HCT116 (cell line): ENCODE measurements around the gene FAM50A. TPM values are rescaled to one million over a fixed set of nuclear protein-coding genes. Genes with fewer than 3 reads are reported as not detected.

ENCODE experiments used
- ATAC-seq: fragments of 200-7000 bp; cut with Tn5 transposase; 2 replicates; pipeline ENCODE4 v1.9.1; 2020; ENCODE audit warnings: mild to moderate bottlenecking, moderate library complexity
- BruUV-seq: library from RNA; stranded (reverse); fragments of 400-500 nt; replicated peaks from 2 replicates; lab custom pipeline; 2021; lab: Mats Ljungman, UMichigan
- CTCF ChIA-PET: fragments of 300-600 bp; sonication (Branson Sonifier 250); formaldehyde crosslinking; loops from one replicate; lab custom pipeline; 2021; ENCODE audit warnings: antibody characterized with exemption; lab: Charles Lee
- POLR2A ChIA-PET: fragments of 300-600, 350-600 bp; sonication (Branson Sonifier 250); formaldehyde crosslinking; loops from one replicate; lab custom pipeline; 2021; ENCODE audit warnings: antibody characterized with exemption; lab: Charles Lee
- RAD21 ChIA-PET, 2 experiments: fragments of 300-600 bp; sonication (Branson Sonifier 250); formaldehyde crosslinking; loops; one replicate each; lab custom pipeline; 2023; ENCODE audit warnings: low total read pairs in 2 of 2; ENCODE audit not compliant: uncharacterized antibody in 2 of 2, unreplicated experiment in 2 of 2, low non-redundant PET in 1 of 2; lab: Charles Lee
- DNase-seq: peaks from one replicate; pipeline ENCODE4 v3.0.0-alpha.2; 2010; ENCODE audit warnings: low read depth, low spot score
- H2AFZ ChIP-seq: fragments of 200-600 bp; shearing (Covaris generic), sonication (generic); 2 replicates; pipeline ENCODE4 v1.6.1; 2017; ENCODE audit warnings: low read depth, mixed run types, mixed read lengths, antibody characterized with exemption, low read length; ENCODE audit not compliant: poor library complexity, severe bottlenecking
- H3K27ac ChIP-seq: 2 replicates; pipeline ENCODE4 v1.5.1; 2012; ENCODE audit warnings: low read depth, low read length
- H3K27me3 ChIP-seq: fragments of 200-600 bp; sonication (generic); 2 replicates; pipeline ENCODE4 v1.6.1; 2016; ENCODE audit warnings: mixed run types, low read length, mixed read lengths; ENCODE audit not compliant: insufficient read depth
- H3K36me3 ChIP-seq, 2 experiments: fragments of 200-500 bp in 1 of 2; fragments of 200-600 bp in 1 of 2; sonication (Bioruptor generic) in 1 of 2; sonication (generic) in 1 of 2; 2 replicates each; pipeline versions ENCODE4 v1.5.1 to v1.6.1; 2014 to 2016; ENCODE audit warnings: low read length in 2 of 2, inconsistent platforms in 1 of 2, mixed read lengths in 1 of 2, mixed run types in 1 of 2; ENCODE audit not compliant: insufficient read depth in 2 of 2, control insufficient read depth in 1 of 2
- H3K4me1 ChIP-seq, 2 experiments: fragments of 200-600 bp in 1 of 2; sonication (generic) in 1 of 2; 2 replicates each; pipeline versions ENCODE4 v1.5.1 to v1.6.1; 2012 to 2017; ENCODE audit warnings: low read length in 2 of 2, inconsistent platforms in 1 of 2, mild to moderate bottlenecking in 1 of 2, mixed read lengths in 1 of 2, mixed run types in 1 of 2, moderate library complexity in 1 of 2; ENCODE audit not compliant: insufficient read depth in 2 of 2, control insufficient read depth in 1 of 2
- H3K4me2 ChIP-seq: fragments of 200-600 bp; sonication (generic); 2 replicates; pipeline ENCODE4 v1.6.1; 2017; ENCODE audit warnings: mixed run types, low read length, mixed read lengths
- H3K4me3 ChIP-seq, 2 experiments: fragments of 200-600 bp in 1 of 2; sonication (generic) in 1 of 2; replicated peaks in 1 of 2; 2 replicates each; pipeline ENCODE4 v1.5.1; 2011 to 2016; ENCODE audit warnings: low read length in 2 of 2, control low read depth in 1 of 2, low read depth in 1 of 2, mild to moderate bottlenecking in 1 of 2, mixed read lengths in 1 of 2, mixed run types in 1 of 2
- H3K79me2 ChIP-seq: fragments of 200-600 bp; sonication (generic); 2 replicates; pipeline ENCODE4 v1.6.1; 2017; ENCODE audit warnings: mild to moderate bottlenecking, mixed run types, low read length, moderate library complexity, mixed read lengths; ENCODE audit not compliant: insufficient read depth
- H3K9ac ChIP-seq: fragments of 200-600 bp; sonication (generic); 2 replicates; pipeline ENCODE4 v1.6.1; 2016; ENCODE audit warnings: low read length, mixed read lengths
- H3K9me2 ChIP-seq: fragments of 200-600 bp; sonication (generic), shearing (Covaris generic); 2 replicates; pipeline ENCODE4 v1.6.1; 2017; ENCODE audit warnings: mixed run types, mild to moderate bottlenecking, moderate library complexity; ENCODE audit not compliant: insufficient read depth
- H3K9me3 ChIP-seq, 2 experiments: fragments of 200-500 bp in 1 of 2; fragments of 200-600 bp in 1 of 2; sonication (Bioruptor generic) in 1 of 2; sonication (generic) in 1 of 2; 2 replicates each; pipeline ENCODE4 v1.6.1; 2014 to 2017; ENCODE audit warnings: low read length in 2 of 2, mixed read lengths in 2 of 2, inconsistent platforms in 1 of 2, low read depth in 1 of 2, mild to moderate bottlenecking in 1 of 2, mixed run types in 1 of 2, moderate library complexity in 1 of 2; ENCODE audit not compliant: control insufficient read depth in 1 of 2, insufficient read depth in 1 of 2
- H4K20me1 ChIP-seq: fragments of 200-600 bp; sonication (generic), shearing (Covaris generic); 2 replicates; pipeline ENCODE4 v1.6.1; 2017; ENCODE audit warnings: mixed run types, mild to moderate bottlenecking, moderate library complexity; ENCODE audit not compliant: insufficient read depth
- ATF3 ChIP-seq: IDR thresholded peaks from 2 replicates; pipeline ENCODE4 v1.6.1; 2012
- CBX3 ChIP-seq: IDR thresholded peaks from 2 replicates; pipeline ENCODE4 v1.6.1; 2012; ENCODE audit warnings: low read depth
- CEBPB ChIP-seq: IDR thresholded peaks from 2 replicates; pipeline ENCODE4 v1.6.1; 2012; ENCODE audit warnings: low read depth
- ELF1 ChIP-seq: IDR thresholded peaks from 2 replicates; pipeline ENCODE4 v1.6.1; 2012; ENCODE audit warnings: low read depth, borderline replicate concordance
- EZH2 ChIP-seq: fragments of 200-600 bp; sonication (generic); IDR thresholded peaks from 2 replicates; pipeline ENCODE4 v1.6.1; 2017; ENCODE audit warnings: antibody characterized with exemption, mixed run types
- JUND ChIP-seq: IDR thresholded peaks from 2 replicates; pipeline ENCODE4 v1.6.1; 2012
- MAX ChIP-seq: IDR thresholded peaks from 2 replicates; pipeline ENCODE4 v1.6.1; 2012
- POLR2AphosphoS5 ChIP-seq: IDR thresholded peaks from 2 replicates; pipeline ENCODE4 v1.6.1; 2011; ENCODE audit warnings: mild to moderate bottlenecking, low read depth, low read length, moderate library complexity
- RAD21 ChIP-seq: IDR thresholded peaks from 2 replicates; pipeline ENCODE4 v1.6.1; 2012; ENCODE audit warnings: low read depth, mild to moderate bottlenecking
- REST ChIP-seq: IDR thresholded peaks from 2 replicates; pipeline ENCODE4 v1.6.1; 2012; ENCODE audit warnings: low read depth
- SIN3A ChIP-seq: IDR thresholded peaks from 2 replicates; pipeline ENCODE4 v1.6.1; 2012; ENCODE audit warnings: low read depth
- SRF ChIP-seq: IDR thresholded peaks from 2 replicates; pipeline ENCODE4 v1.6.1; 2012; ENCODE audit warnings: low read depth
- TCF7L2 ChIP-seq: IDR thresholded peaks from 2 replicates; pipeline ENCODE4 v1.7.0; 2011; ENCODE audit warnings: borderline replicate concordance, inconsistent platforms; ENCODE audit not compliant: insufficient read depth, insufficient read length; ENCODE audit errors: extremely low read depth
- YY1 ChIP-seq: IDR thresholded peaks from 2 replicates; pipeline ENCODE4 v1.6.1; 2011; ENCODE audit warnings: low read length, low read depth, moderate library complexity, mild to moderate bottlenecking; ENCODE audit not compliant: insufficient replicate concordance; ENCODE audit errors: extremely low read depth
- ZFX ChIP-seq: fragments of 450-650 bp; IDR thresholded peaks from 2 replicates; pipeline ENCODE4 v1.6.1; 2017
- intact Hi-C: fragments of 100-400 bp; cut with micrococcal nuclease; formaldehyde crosslinking; loops from 2 replicates; pipeline ENCODE4 v1.10.0; 2022
- total RNA-seq: library from RNA; stranded (reverse); gene quantifications from one replicate; pipeline ENCODE4 v1.2.1, GENCODE V29; 2021; ENCODE audit not compliant: unreplicated experiment

FAM50A gene
- total RNA-seq, 1 experiment from 2014 or later = 46.5 TPM

- H3K36me3 ChIP-seq = no peaks in the 10 kb centered on the region
- H2AFZ ChIP-seq = no peak within 1 kb of the TSS
- H3K9ac ChIP-seq = peak within 1 kb of the TSS; percentile 61
Measured at GRCh38 chrX:154428176-154429171, 15.5 kb upstream of the FAM50A start, which contains the start of gene ATP6AP1. Gene ATP6AP1, plus strand, starts transcription at chrX:154428677. Its CDS starts 16 bp downstream, at chrX:154428693.

GRCh38 chrX:154429711-154430110 lies 14.2 kb upstream of the FAM50A start:
- Histone ChIP-seq H4K20me1 (no peaks in the 10 kb centered on the region), H3K27me3 (no peaks in the 10 kb centered on the region), H3K79me2 (peaks cover 7% of the 10 kb centered on the region; the same call in 1 of the 2 replicates), H3K9ac (no peak overlapping the region), H3K9me2 (no peaks in the 10 kb centered on the region), H2AFZ (no peak overlapping the region), H3K9me3 (no peaks in the 10 kb centered on the region), H3K36me3 (no peaks in the 10 kb centered on the region), H3K4me2 (peak overlapping the region; percentile 87), H3K27ac (no peak overlapping the region), H3K4me1 (peaks cover 0 to 22% of the 10 kb centered on the region in 2 experiments; a peak in 2 of 4 replicates), H3K4me3 (peak overlapping the region; percentile 54 to 69)
- intact Hi-C loops = no loop called here
- ATAC-seq = no peak
- BruUV-seq = TSS peak; percentile 78
- no peak for DNase-seq
- CTCF ChIA-PET = no interaction called here
- RAD21 ChIA-PET = interaction anchor here in 1 of 2 experiments (1.3 kb wide), 1 partner anchor 19 kb away, joined by 5 read pairs; no protein-coding TSS in a partner anchor
- POLR2A ChIA-PET = no interaction called here
- TF ChIP-seq CBX3 (no peak), MAX (no peak), JUND (no peak), REST (no peak), RAD21 (no peak), CEBPB (no peak), YY1 (no peak), TCF7L2 (no peak), SIN3A (no peak), ELF1 (no peak)

More at GRCh38 chrX:154428176-154429171, 15.5 kb upstream of the FAM50A start, which contains the start of gene ATP6AP1:
- TF ChIP-seq TCF7L2 = no peak
- TF ChIP-seq ATF3 = no peak
- TF ChIP-seq POLR2AphosphoS5 = peak; percentile 67
- TF ChIP-seq YY1 = peak; percentile 87
- TF ChIP-seq SRF = no peak
- TF ChIP-seq EZH2 = no peak
- peak; percentile 62; the same call in 1 of the 2 replicates for TF ChIP-seq ZFX
- no peak for TF ChIP-seq JUND
- peak; percentile 98 for ATAC-seq
- Histone ChIP-seq H3K9me3 (no peaks in the 10 kb centered on the region), H3K79me2 (peaks cover 7% of the 10 kb centered on the region; the same call in 1 of the 2 replicates), H3K27ac (peak within 1 kb of the TSS; percentile 71), H3K27me3 (no peaks in the 10 kb centered on the region), H4K20me1 (no peaks in the 10 kb centered on the region), H3K4me1 (peaks cover 0 to 22% of the 10 kb centered on the region in 2 experiments; a peak in 2 of 4 replicates), H3K4me3 (peak within 1 kb of the TSS; percentile 54 to 69), H3K9me2 (no peaks in the 10 kb centered on the region), H3K4me2 (peak within 1 kb of the TSS; percentile 87)
- RAD21 ChIA-PET = interaction anchor here in 1 of 2 experiments (1.3 kb wide), 1 partner anchor 18 kb away, joined by 5 read pairs; no protein-coding TSS in a partner anchor
- CTCF ChIA-PET = interaction anchor here (0.7 kb wide), 1 partner anchor 55 kb away, joined by 3 read pairs; no protein-coding TSS in a partner anchor
- POLR2A ChIA-PET = no interaction called here
- BruUV-seq = no TSS peak
- intact Hi-C loops = no loop called here
- peak; percentile 75 for DNase-seq
